GM23338 (cell line): ENCODE data around the gene SKOR1.
A peak's percentile ranks its signal among the peaks of the same experiment; 100 is the strongest.

Source experiments
- CTCF ChIP-seq, 2 experiments: fragments of 200-600 bp in 1 of 2; sonication (generic) in 1 of 2; conservative IDR thresholded peaks; 2 replicates each; pipeline versions ENCODE4 v1.5.1 to v1.6.1; 2016 to 2017; ENCODE audit warnings: antibody characterized with exemption in 2 of 2, low read depth in 2 of 2, mild to moderate bottlenecking in 2 of 2, moderate library complexity in 1 of 2
- EZH2 ChIP-seq: fragments of 200-600 bp; sonication (generic); IDR thresholded peaks from one replicate; pipeline ENCODE4 v1.8.0; 2017; ENCODE audit warnings: antibody characterized with exemption, mild to moderate bottlenecking, low read depth; ENCODE audit not compliant: unreplicated experiment
- POLR2AphosphoS5 ChIP-seq: IDR thresholded peaks from 2 replicates; pipeline ENCODE4 v1.6.1; 2016; ENCODE audit warnings: antibody characterized with exemption, low read depth
- REST ChIP-seq: IDR thresholded peaks from one replicate; pipeline ENCODE4 v1.6.1; 2018; ENCODE audit warnings: antibody characterized with exemption; ENCODE audit not compliant: unreplicated experiment
- STAT1 ChIP-seq: IDR thresholded peaks from one replicate; pipeline ENCODE4 v1.6.1; 2016; ENCODE audit warnings: antibody characterized with exemption; ENCODE audit not compliant: unreplicated experiment

GRCh38 chr15:67833710-67834511, 8.6 kb downstream of the SKOR1 start:
- TF ChIP-seq REST: no peak
- peak; percentile 56 to 62 for TF ChIP-seq CTCF (conservative IDR thresholded peaks at IDR 0.05; ENCODE audit: low read depth in 2 of 2)
- TF ChIP-seq EZH2: peak; percentile 77
- no peak for TF ChIP-seq POLR2AphosphoS5
- no peak for TF ChIP-seq STAT1
